ENCODE results near the gene APBB3.
"Not testable (repeated sequence)": the region's sequence is repeated elsewhere in the genome, so short reads cannot be mapped to it uniquely, and the experiment has no call there.

Gene APBB3

GRCh38 chr5:140598836-140599235 lies 34.4 kb upstream of the APBB3 start:
- no peak overlapping the region for H3K9ac ChIP-seq (ENCODE audit: low read depth in 1 of 2, low read length in 2 of 2)
- no peak overlapping the region for H3K27ac ChIP-seq (ENCODE audit: low read depth in 2 of 2, low read length in 2 of 2)
- H3K9me3 ChIP-seq (ENCODE audit: control insufficient read depth in 2 of 2, low read length in 2 of 2) = no peaks in the 10 kb centered on the region
- no peaks in the 10 kb centered on the region for H3K27me3 ChIP-seq (ENCODE audit: control insufficient read depth in 2 of 2, insufficient read depth in 2 of 2, low read length in 2 of 2)
- no peaks in the 10 kb centered on the region for H3K36me3 ChIP-seq (ENCODE audit: control insufficient read depth in 2 of 2, insufficient read depth in 2 of 2, low read length in 2 of 2)
- H3K4me3 ChIP-seq (ENCODE audit: low read length in 2 of 2) = no peak overlapping the region
- H3K4me1 ChIP-seq (ENCODE audit: control insufficient read depth in 2 of 2, insufficient read depth in 2 of 2, low read length in 2 of 2) = peaks cover 3 to 11% of the 10 kb centered on the region in 2 donors

GRCh38 chr5:140596321-140596741 lies 31.9 kb upstream of the APBB3 start:
- Histone ChIP-seq H3K4me1 (ENCODE audit: control insufficient read depth in 2 of 2, insufficient read depth in 2 of 2, low read length in 2 of 2) (peaks cover 3 to 11% of the 10 kb centered on the region in 2 donors), H3K27ac (ENCODE audit: low read depth in 2 of 2, low read length in 2 of 2) (no peak overlapping the region), H3K9ac (ENCODE audit: low read depth in 1 of 2, low read length in 2 of 2) (no peak overlapping the region), H3K27me3 (ENCODE audit: control insufficient read depth in 2 of 2, insufficient read depth in 2 of 2, low read length in 2 of 2) (no peaks in the 10 kb centered on the region), H3K4me3 (ENCODE audit: low read length in 2 of 2) (no peak overlapping the region), H3K9me3 (ENCODE audit: control insufficient read depth in 2 of 2, low read length in 2 of 2) (no peaks in the 10 kb centered on the region), H3K36me3 (ENCODE audit: control insufficient read depth in 2 of 2, insufficient read depth in 2 of 2, low read length in 2 of 2) (no peaks in the 10 kb centered on the region)

DNA sequence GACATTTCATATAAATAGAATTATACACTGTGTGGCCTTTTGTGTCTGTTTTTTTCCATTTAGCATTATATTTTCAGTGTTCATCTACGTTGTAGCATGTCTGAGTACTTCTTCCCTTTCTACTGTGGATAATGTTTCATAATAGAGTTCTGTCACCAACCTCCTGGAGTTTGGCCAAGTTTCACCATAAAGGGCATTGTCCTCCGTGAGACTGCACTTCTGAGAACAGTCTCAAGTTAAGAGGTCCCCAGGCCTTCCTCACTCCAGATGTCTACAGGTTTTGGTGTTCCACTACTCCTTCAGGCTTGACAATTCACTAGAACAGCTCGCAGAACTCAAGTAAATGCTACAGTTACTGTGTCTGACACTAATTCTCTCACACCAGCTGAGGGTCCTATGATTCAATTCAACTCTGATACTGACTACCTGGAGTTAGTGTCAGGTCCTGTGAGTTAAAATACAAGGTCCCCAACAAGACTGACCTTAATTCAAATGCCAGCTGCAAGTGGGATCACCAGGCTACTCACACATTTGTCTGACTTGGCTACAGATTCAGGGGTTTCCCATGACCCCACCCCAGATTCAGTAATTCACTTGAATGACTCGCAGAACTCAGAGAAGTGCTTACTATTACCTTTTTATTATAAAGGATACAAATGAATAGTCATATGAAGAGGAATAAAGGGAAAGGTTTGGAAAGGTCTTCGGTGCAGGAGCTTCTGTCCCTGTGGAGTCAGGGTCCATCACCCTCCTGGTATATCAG lies 31.3 kb upstream of the APBB3 start:
- H3K4me1 ChIP-seq (ENCODE audit: control insufficient read depth in 2 of 2, insufficient read depth in 2 of 2, low read length in 2 of 2) = peaks cover 3 to 11% of the 10 kb centered on the region in 2 donors
- H3K27ac ChIP-seq (ENCODE audit: low read depth in 2 of 2, low read length in 2 of 2) = peak overlapping the region in 1 of 2 donors; percentile 25
- H3K27me3 ChIP-seq (ENCODE audit: control insufficient read depth in 2 of 2, insufficient read depth in 2 of 2, low read length in 2 of 2) = no peaks in the 10 kb centered on the region
- H3K4me3 ChIP-seq (ENCODE audit: low read length in 2 of 2) = no peak overlapping the region
- H3K9ac ChIP-seq (ENCODE audit: low read depth in 1 of 2, low read length in 2 of 2) = no peak overlapping the region
- H3K9me3 ChIP-seq (ENCODE audit: control insufficient read depth in 2 of 2, low read length in 2 of 2) = no peaks in the 10 kb centered on the region
- H3K36me3 ChIP-seq (ENCODE audit: control insufficient read depth in 2 of 2, insufficient read depth in 2 of 2, low read length in 2 of 2) = no peaks in the 10 kb centered on the region

DNA sequence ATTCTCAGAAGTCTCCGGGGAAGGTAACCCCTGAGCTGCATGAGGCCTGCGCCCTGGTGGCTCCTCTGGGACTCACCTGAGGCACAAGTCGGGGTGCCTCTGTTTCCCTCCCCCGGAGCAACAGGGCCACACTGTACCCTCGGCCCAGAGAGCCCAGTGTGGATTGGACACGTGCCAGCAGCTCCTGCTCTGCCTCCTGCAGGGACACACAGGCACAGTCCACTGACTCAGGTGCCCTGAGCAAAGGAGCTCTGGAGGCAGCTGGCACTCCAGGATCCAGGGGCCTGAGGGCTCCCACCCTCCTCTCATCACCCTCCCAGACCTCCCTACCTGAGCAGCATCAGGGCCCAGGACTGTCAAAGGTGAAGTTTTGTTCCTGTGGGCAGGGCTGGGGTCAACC lies 29.8 kb upstream of the APBB3 start:
- Histone ChIP-seq H3K27me3 (ENCODE audit: control insufficient read depth in 2 of 2, insufficient read depth in 2 of 2, low read length in 2 of 2) (no peaks in the 10 kb centered on the region), H3K9ac (ENCODE audit: low read depth in 1 of 2, low read length in 2 of 2) (no peak overlapping the region), H3K9me3 (ENCODE audit: control insufficient read depth in 2 of 2, low read length in 2 of 2) (no peaks in the 10 kb centered on the region), H3K4me3 (ENCODE audit: low read length in 2 of 2) (no peak overlapping the region), H3K27ac (ENCODE audit: low read depth in 2 of 2, low read length in 2 of 2) (no peak overlapping the region), H3K36me3 (ENCODE audit: control insufficient read depth in 2 of 2, insufficient read depth in 2 of 2, low read length in 2 of 2) (no peaks in the 10 kb centered on the region), H3K4me1 (ENCODE audit: control insufficient read depth in 2 of 2, insufficient read depth in 2 of 2, low read length in 2 of 2) (peaks cover 3 to 8% of the 10 kb centered on the region in 2 donors)

GRCh38 chr5:140593070-140593469 lies 28.7 kb upstream of the APBB3 start:
- not testable (repeated sequence) for H3K36me3 ChIP-seq (ENCODE audit: control insufficient read depth in 2 of 2, insufficient read depth in 2 of 2, low read length in 2 of 2); H3K4me3 ChIP-seq (ENCODE audit: low read length in 2 of 2); H3K4me1 ChIP-seq (ENCODE audit: control insufficient read depth in 2 of 2, insufficient read depth in 2 of 2, low read length in 2 of 2); H3K9me3 ChIP-seq (ENCODE audit: control insufficient read depth in 2 of 2, low read length in 2 of 2); H3K27ac ChIP-seq (ENCODE audit: low read depth in 2 of 2, low read length in 2 of 2); H3K9ac ChIP-seq (ENCODE audit: low read depth in 1 of 2, low read length in 2 of 2); H3K27me3 ChIP-seq (ENCODE audit: control insufficient read depth in 2 of 2, insufficient read depth in 2 of 2, low read length in 2 of 2)

DNA sequence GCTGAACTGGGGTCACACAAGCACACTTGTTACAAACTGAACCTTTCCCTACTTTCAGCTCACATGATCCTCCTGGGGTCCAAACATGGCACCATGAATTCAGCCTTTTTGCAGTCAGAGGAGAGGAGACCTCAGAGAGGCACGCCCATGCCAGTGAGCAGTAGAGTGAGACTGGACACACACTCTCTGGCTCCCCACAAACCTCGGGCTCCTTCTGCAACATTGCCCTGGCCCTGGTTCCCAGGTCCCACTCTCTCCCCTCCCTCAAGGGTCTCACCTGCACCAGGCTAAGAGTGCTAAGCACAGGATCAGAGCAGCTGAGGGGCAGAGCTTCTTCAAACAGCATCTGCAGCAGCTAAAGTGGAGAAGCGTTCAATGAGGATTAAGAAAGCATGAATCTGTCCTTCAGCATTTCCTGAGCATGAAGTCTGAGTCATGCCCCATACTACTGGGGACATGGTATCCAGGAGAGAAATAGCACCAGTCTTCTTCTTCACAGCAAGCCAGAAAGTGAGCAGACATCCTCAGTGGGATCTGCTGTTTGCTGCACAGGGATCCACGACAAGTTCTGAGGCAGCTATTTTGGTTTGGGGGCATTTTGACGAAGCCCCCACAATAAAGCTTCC lies 27.5 kb upstream of the APBB3 start:
- Histone ChIP-seq H3K27me3 (ENCODE audit: control insufficient read depth in 2 of 2, insufficient read depth in 2 of 2, low read length in 2 of 2) (no peaks in the 10 kb centered on the region), H3K9me3 (ENCODE audit: control insufficient read depth in 2 of 2, low read length in 2 of 2) (no peaks in the 10 kb centered on the region), H3K9ac (ENCODE audit: low read depth in 1 of 2, low read length in 2 of 2) (no peak overlapping the region), H3K4me3 (ENCODE audit: low read length in 2 of 2) (no peak overlapping the region), H3K27ac (ENCODE audit: low read depth in 2 of 2, low read length in 2 of 2) (no peak overlapping the region), H3K36me3 (ENCODE audit: control insufficient read depth in 2 of 2, insufficient read depth in 2 of 2, low read length in 2 of 2) (no peaks in the 10 kb centered on the region), H3K4me1 (ENCODE audit: control insufficient read depth in 2 of 2, insufficient read depth in 2 of 2, low read length in 2 of 2) (peaks cover 3 to 9% of the 10 kb centered on the region in 2 donors)

DNA sequence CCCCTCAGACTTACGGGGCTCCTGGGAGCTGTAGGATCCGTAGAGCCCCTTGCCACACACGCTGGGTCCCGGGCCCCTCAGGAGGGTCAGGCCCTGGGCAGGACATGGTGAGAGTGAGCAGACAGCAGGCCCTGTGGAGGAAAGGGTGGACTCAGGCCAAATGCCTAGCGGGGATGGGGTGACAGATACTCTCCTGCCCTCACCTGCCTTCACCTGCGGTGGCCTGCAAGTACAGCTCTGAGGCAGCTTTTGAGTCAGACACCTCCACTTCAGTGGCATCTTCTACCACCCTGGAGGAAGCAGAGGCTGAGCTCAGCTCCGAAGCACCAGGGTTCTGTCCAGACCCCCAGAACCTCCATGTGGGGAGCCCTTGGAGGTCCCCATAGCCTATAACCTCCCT lies 26.5 kb upstream of the APBB3 start:
- Histone ChIP-seq H3K9ac (ENCODE audit: low read depth in 1 of 2, low read length in 2 of 2) (no peak overlapping the region), H3K9me3 (ENCODE audit: control insufficient read depth in 2 of 2, low read length in 2 of 2) (no peaks in the 10 kb centered on the region), H3K4me1 (ENCODE audit: control insufficient read depth in 2 of 2, insufficient read depth in 2 of 2, low read length in 2 of 2) (peaks cover 0 to 5% of the 10 kb centered on the region in 2 donors), H3K36me3 (ENCODE audit: control insufficient read depth in 2 of 2, insufficient read depth in 2 of 2, low read length in 2 of 2) (no peaks in the 10 kb centered on the region), H3K27me3 (ENCODE audit: control insufficient read depth in 2 of 2, insufficient read depth in 2 of 2, low read length in 2 of 2) (no peaks in the 10 kb centered on the region), H3K4me3 (ENCODE audit: low read length in 2 of 2) (no peak overlapping the region), H3K27ac (ENCODE audit: low read depth in 2 of 2, low read length in 2 of 2) (no peak overlapping the region)

DNA sequence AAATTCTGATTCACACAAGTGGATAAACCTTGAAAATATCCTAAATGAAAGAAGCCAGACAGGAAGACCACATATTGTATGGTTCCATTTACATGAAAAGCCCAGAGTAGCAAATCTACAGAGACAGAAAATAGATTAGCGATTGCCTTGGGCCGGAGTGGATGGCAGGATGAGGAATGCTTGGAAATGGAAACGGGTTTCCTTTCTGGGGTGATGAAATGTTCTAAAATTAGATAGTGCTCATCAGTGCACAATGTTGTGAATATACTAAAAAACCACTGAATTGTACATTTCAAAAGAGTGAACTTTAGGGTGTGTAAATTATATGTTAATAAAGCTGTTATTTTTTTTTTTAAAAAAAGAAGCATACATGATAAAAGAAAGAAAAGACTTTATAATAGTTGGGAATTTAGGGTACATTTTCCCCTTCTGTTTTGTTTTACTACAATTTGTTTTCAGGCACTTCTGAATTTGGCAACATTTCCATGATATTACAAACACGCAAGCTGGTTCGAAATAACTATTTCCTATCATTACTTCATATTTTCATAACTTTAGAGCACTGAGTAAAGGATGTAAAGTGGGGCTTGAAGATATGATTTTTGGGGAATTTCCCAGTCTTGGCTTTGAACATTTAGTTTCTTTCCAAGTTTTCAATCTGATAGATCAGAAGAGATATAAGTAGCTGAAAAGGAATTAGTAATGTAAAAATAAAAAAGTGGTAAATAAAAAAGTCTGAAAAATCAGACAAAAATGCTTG lies 24.1 kb upstream of the APBB3 start:
- H3K4me3 ChIP-seq (ENCODE audit: low read length in 2 of 2) = no peak overlapping the region
- H3K27ac ChIP-seq (ENCODE audit: low read depth in 2 of 2, low read length in 2 of 2) = no peak overlapping the region
- no peak overlapping the region for H3K9ac ChIP-seq (ENCODE audit: low read depth in 1 of 2, low read length in 2 of 2)
- H3K4me1 ChIP-seq (ENCODE audit: control insufficient read depth in 2 of 2, insufficient read depth in 2 of 2, low read length in 2 of 2) = peaks cover 0 to 2% of the 10 kb centered on the region in 2 donors
- no peaks in the 10 kb centered on the region for H3K27me3 ChIP-seq (ENCODE audit: control insufficient read depth in 2 of 2, insufficient read depth in 2 of 2, low read length in 2 of 2)
- H3K36me3 ChIP-seq (ENCODE audit: control insufficient read depth in 2 of 2, insufficient read depth in 2 of 2, low read length in 2 of 2) = no peaks in the 10 kb centered on the region
- H3K9me3 ChIP-seq (ENCODE audit: control insufficient read depth in 2 of 2, low read length in 2 of 2) = no peaks in the 10 kb centered on the region

DNA sequence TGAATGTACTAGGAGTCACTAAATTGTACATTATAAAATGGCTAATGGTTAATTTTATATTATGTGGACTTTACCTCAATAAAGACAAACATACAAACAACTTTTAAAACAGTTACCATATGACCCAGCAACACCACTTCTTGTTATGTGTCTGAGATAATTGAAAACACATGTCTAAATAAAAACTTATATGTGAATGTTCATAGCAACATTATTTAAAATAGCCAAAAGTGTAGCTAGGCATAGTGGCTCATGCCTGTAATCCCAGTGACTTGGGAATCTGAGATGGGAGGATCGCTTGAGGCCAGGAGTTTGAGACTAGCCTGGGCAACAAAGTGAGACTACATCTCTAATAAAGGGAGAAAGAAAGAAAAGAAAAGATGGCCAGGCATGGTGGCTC lies 23.1 kb upstream of the APBB3 start:
- H3K27me3 ChIP-seq (ENCODE audit: control insufficient read depth in 2 of 2, insufficient read depth in 2 of 2, low read length in 2 of 2) = no peaks in the 10 kb centered on the region
- no peak overlapping the region for H3K27ac ChIP-seq (ENCODE audit: low read depth in 2 of 2, low read length in 2 of 2)
- no peak overlapping the region for H3K4me3 ChIP-seq (ENCODE audit: low read length in 2 of 2)
- no peaks in the 10 kb centered on the region for H3K9me3 ChIP-seq (ENCODE audit: control insufficient read depth in 2 of 2, low read length in 2 of 2)
- peaks cover 0 to 2% of the 10 kb centered on the region in 2 donors for H3K4me1 ChIP-seq (ENCODE audit: control insufficient read depth in 2 of 2, insufficient read depth in 2 of 2, low read length in 2 of 2)
- no peaks in the 10 kb centered on the region for H3K36me3 ChIP-seq (ENCODE audit: control insufficient read depth in 2 of 2, insufficient read depth in 2 of 2, low read length in 2 of 2)
- H3K9ac ChIP-seq (ENCODE audit: low read depth in 1 of 2, low read length in 2 of 2) = no peak overlapping the region

- not testable (repeated sequence) for H3K9me3 ChIP-seq (ENCODE audit: control insufficient read depth in 2 of 2, low read length in 2 of 2); H3K27me3 ChIP-seq (ENCODE audit: control insufficient read depth in 2 of 2, insufficient read depth in 2 of 2, low read length in 2 of 2); H3K27ac ChIP-seq (ENCODE audit: low read depth in 2 of 2, low read length in 2 of 2); H3K4me3 ChIP-seq (ENCODE audit: low read length in 2 of 2); H3K36me3 ChIP-seq (ENCODE audit: control insufficient read depth in 2 of 2, insufficient read depth in 2 of 2, low read length in 2 of 2); H3K4me1 ChIP-seq (ENCODE audit: control insufficient read depth in 2 of 2, insufficient read depth in 2 of 2, low read length in 2 of 2); H3K9ac ChIP-seq (ENCODE audit: low read depth in 1 of 2, low read length in 2 of 2)
These were observed 14.9 kb upstream of the APBB3 start for GRCh38 chr5:140579188-140579747.

All from mucosa of rectum (tissue), 2 donors.